Liver (tissue), 3 donors: ENCODE results near the gene SASH1.

Source experiments
- EGR1 ChIP-seq, 2 donors: IDR thresholded peaks; 2 replicates each; pipeline ENCODE4 v1.6.1; 2016 to 2018; ENCODE audit warnings: antibody characterized with exemption in 2 of 2, low read depth in 2 of 2
- GABPA ChIP-seq, 2 donors: IDR thresholded peaks in 1 of 2; conservative IDR thresholded peaks in 1 of 2; 2 replicates each; pipeline ENCODE4 v1.6.1; 2016; ENCODE audit warnings: antibody characterized with exemption in 2 of 2, mild to moderate bottlenecking in 1 of 2, moderate library complexity in 1 of 2
- HNF4A ChIP-seq, 2 donors: conservative IDR thresholded peaks; 2 replicates each; pipeline ENCODE4 v1.6.1; 2016; ENCODE audit warnings: antibody characterized with exemption in 2 of 2, mild to moderate bottlenecking in 2 of 2
- HNF4G ChIP-seq: IDR thresholded peaks from 2 replicates; pipeline ENCODE4 v1.6.1; 2016; ENCODE audit warnings: antibody characterized with exemption
- JUND ChIP-seq, 2 donors: IDR thresholded peaks; 2 replicates each; pipeline ENCODE4 v1.6.1; 2016; ENCODE audit warnings: antibody characterized with exemption in 2 of 2
- SP1 ChIP-seq: IDR thresholded peaks from 2 replicates; pipeline ENCODE4 v1.6.1; 2018; ENCODE audit warnings: antibody characterized with exemption, mild to moderate bottlenecking
- TAF1 ChIP-seq: conservative IDR thresholded peaks from 2 replicates; pipeline ENCODE4 v1.6.1; 2016; ENCODE audit warnings: antibody characterized with exemption, mild to moderate bottlenecking
- YY1 ChIP-seq: IDR thresholded peaks from 2 replicates; pipeline ENCODE4 v1.6.1; 2016; ENCODE audit warnings: antibody characterized with exemption, mild to moderate bottlenecking
- TF ChIP-seq, protein P1 (sequence below): fragments of 150-350 bp; IDR thresholded peaks from 2 replicates; pipeline ENCODE4 v1.5.1; 2017; ENCODE audit warnings: improper control_type of control experiment, low read depth, low read length; ENCODE audit not compliant: missing input control
- TF ChIP-seq, protein P2 (sequence below): IDR thresholded peaks from 2 replicates; pipeline ENCODE4 v1.6.1; 2016; ENCODE audit warnings: antibody characterized with exemption, mild to moderate bottlenecking
- TF ChIP-seq, protein P3 (sequence below): IDR thresholded peaks from 2 replicates; pipeline ENCODE4 v1.6.1; 2016; ENCODE audit warnings: antibody characterized with exemption
- donor health status: healthy.
- donor health status: healthy.

DNA sequence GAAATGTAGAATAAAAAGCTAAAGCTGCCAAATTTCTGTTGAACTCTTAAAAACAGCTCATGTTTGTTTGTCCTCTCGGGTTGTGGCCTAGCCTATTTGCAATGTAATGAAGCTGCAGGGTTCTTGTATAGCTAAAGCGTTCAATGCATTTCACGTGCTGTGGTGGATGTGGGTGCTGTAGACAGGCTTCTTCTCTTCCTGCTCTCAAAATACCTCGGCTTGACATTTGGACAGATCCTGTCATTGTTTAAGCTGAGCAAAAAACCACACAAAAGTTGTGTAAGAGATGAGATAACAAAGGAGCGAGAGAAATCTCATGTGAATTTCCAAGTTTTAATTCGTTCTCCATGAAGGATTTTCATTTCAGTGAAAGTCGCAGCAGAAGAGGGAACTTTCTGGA, 207.9 kb downstream of the SASH1 start:
- TF ChIP-seq, protein P1, sequence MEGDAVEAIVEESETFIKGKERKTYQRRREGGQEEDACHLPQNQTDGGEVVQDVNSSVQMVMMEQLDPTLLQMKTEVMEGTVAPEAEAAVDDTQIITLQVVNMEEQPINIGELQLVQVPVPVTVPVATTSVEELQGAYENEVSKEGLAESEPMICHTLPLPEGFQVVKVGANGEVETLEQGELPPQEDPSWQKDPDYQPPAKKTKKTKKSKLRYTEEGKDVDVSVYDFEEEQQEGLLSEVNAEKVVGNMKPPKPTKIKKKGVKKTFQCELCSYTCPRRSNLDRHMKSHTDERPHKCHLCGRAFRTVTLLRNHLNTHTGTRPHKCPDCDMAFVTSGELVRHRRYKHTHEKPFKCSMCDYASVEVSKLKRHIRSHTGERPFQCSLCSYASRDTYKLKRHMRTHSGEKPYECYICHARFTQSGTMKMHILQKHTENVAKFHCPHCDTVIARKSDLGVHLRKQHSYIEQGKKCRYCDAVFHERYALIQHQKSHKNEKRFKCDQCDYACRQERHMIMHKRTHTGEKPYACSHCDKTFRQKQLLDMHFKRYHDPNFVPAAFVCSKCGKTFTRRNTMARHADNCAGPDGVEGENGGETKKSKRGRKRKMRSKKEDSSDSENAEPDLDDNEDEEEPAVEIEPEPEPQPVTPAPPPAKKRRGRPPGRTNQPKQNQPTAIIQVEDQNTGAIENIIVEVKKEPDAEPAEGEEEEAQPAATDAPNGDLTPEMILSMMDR, result no peak
- TF ChIP-seq YY1, result no peak
- TF ChIP-seq HNF4A (conservative IDR thresholded peaks at IDR 0.05), result no peak
- TF ChIP-seq JUND (IDR thresholded peaks at IDR 0.05), result no peak
- TF ChIP-seq, protein P2, sequence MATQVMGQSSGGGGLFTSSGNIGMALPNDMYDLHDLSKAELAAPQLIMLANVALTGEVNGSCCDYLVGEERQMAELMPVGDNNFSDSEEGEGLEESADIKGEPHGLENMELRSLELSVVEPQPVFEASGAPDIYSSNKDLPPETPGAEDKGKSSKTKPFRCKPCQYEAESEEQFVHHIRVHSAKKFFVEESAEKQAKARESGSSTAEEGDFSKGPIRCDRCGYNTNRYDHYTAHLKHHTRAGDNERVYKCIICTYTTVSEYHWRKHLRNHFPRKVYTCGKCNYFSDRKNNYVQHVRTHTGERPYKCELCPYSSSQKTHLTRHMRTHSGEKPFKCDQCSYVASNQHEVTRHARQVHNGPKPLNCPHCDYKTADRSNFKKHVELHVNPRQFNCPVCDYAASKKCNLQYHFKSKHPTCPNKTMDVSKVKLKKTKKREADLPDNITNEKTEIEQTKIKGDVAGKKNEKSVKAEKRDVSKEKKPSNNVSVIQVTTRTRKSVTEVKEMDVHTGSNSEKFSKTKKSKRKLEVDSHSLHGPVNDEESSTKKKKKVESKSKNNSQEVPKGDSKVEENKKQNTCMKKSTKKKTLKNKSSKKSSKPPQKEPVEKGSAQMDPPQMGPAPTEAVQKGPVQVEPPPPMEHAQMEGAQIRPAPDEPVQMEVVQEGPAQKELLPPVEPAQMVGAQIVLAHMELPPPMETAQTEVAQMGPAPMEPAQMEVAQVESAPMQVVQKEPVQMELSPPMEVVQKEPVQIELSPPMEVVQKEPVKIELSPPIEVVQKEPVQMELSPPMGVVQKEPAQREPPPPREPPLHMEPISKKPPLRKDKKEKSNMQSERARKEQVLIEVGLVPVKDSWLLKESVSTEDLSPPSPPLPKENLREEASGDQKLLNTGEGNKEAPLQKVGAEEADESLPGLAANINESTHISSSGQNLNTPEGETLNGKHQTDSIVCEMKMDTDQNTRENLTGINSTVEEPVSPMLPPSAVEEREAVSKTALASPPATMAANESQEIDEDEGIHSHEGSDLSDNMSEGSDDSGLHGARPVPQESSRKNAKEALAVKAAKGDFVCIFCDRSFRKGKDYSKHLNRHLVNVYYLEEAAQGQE, result no peak
- TF ChIP-seq, protein P3, sequence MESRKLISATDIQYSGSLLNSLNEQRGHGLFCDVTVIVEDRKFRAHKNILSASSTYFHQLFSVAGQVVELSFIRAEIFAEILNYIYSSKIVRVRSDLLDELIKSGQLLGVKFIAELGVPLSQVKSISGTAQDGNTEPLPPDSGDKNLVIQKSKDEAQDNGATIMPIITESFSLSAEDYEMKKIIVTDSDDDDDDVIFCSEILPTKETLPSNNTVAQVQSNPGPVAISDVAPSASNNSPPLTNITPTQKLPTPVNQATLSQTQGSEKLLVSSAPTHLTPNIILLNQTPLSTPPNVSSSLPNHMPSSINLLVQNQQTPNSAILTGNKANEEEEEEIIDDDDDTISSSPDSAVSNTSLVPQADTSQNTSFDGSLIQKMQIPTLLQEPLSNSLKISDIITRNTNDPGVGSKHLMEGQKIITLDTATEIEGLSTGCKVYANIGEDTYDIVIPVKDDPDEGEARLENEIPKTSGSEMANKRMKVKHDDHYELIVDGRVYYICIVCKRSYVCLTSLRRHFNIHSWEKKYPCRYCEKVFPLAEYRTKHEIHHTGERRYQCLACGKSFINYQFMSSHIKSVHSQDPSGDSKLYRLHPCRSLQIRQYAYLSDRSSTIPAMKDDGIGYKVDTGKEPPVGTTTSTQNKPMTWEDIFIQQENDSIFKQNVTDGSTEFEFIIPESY, result no peak
- TF ChIP-seq TAF1, result no peak
- TF ChIP-seq SP1, result no peak
- no peak for TF ChIP-seq EGR1 (IDR thresholded peaks at IDR 0.05; ENCODE audit: low read depth in 2 of 2)
- no peak for TF ChIP-seq GABPA (IDR thresholded peaks at IDR 0.05 in 1 of 2, conservative IDR thresholded peaks at IDR 0.05 in 1 of 2)
- no peak for TF ChIP-seq HNF4G
